A549 (cell line): ENCODE results near the gene CRYBB1. TPM values are rescaled to one million over a fixed set of nuclear protein-coding genes. Genes with fewer than 3 reads are reported as not detected.

Source experiments
- ATAC-seq, 2 experiments: fragments of 200-7000 bp in 1 of 2; fragments of >200 bp in 1 of 2; cut with Nextera tagmentation in 1 of 2; cut with Tn5 transposase in 1 of 2; 3 replicates each; pipeline versions ENCODE4 v1.8.0 to v1.9.1; 2018 to 2020; ENCODE audit warnings: mild to moderate bottlenecking in 1 of 2, moderate library complexity in 1 of 2
- CTCF ChIA-PET: fragments of 300-600 bp; sonication (Branson Sonifier 250); formaldehyde crosslinking; extraction: SDS; loops from one replicate; lab custom pipeline; 2021; ENCODE audit warnings: antibody characterized with exemption, inconsistent platforms; lab: Yijun Ruan, JAX
- POLR2A ChIA-PET: fragments of 350-600 bp; formaldehyde crosslinking; extraction: SDS; loops from one replicate; lab custom pipeline; 2021; ENCODE audit warnings: antibody characterized with exemption, inconsistent platforms; lab: Yijun Ruan, JAX
- DNase-seq, 2 experiments: peaks; one replicate each; pipeline versions ENCODE4 v3.0.0 to v3.0.0-alpha.2; 2011 to 2016; ENCODE audit warnings: low read depth in 1 of 2, low spot score in 1 of 2
- FAIRE-seq: peaks from 2 replicates; lab custom pipeline; 2011; peaks lifted over from hg19 to GRCh38; lab: Jason Lieb, UNC
- H3K27ac ChIP-seq, 2 experiments: fragments of >200 bp; sonication (Bioruptor Twin); formaldehyde crosslinking; 3 replicates each; pipeline ENCODE4 v1.5.1; 2016 to 2017
- H3K4me1 ChIP-seq: fragments of >200 bp; sonication (Bioruptor Twin); formaldehyde crosslinking; 3 replicates; pipeline ENCODE4 v1.6.1; 2016
- H3K4me2 ChIP-seq: fragments of >200 bp; sonication (Bioruptor Twin); formaldehyde crosslinking; 3 replicates; pipeline ENCODE4 v1.6.1; 2016
- H3K4me3 ChIP-seq: fragments of >200 bp; sonication (Bioruptor Twin); formaldehyde crosslinking; 3 replicates; pipeline ENCODE4 v1.5.1; 2016
- H3K9me3 ChIP-seq: fragments of >200 bp; sonication (Bioruptor Twin); formaldehyde crosslinking; 3 replicates; pipeline ENCODE4 v1.6.1; 2016
- CEBPB ChIP-seq, 2 experiments: fragments of >200 bp in 1 of 2; sonication (Bioruptor Twin) in 1 of 2; formaldehyde crosslinking in 1 of 2; IDR thresholded peaks; 2 replicates each; pipeline ENCODE4 v1.6.1; 2012 to 2016
- CHD4 ChIP-seq: fragments of 200-600 bp; sonication (generic); IDR thresholded peaks from 2 replicates; pipeline ENCODE4 v1.6.1; 2016; ENCODE audit warnings: antibody characterized with exemption, mild to moderate bottlenecking, borderline replicate concordance
- EHF ChIP-seq: fragments of 250-450 bp; sonication (Bioruptor Pico); IDR thresholded peaks from 2 replicates; pipeline ENCODE4 v1.5.0; 2020; ENCODE audit warnings: mild to moderate bottlenecking
- ELK1 ChIP-seq: fragments of 150-350 bp; IDR thresholded peaks from 2 replicates; pipeline ENCODE4 v1.6.1; 2014; ENCODE audit warnings: low read depth, mild to moderate bottlenecking, low read length
- EP300 ChIP-seq, 2 experiments: fragments of >200 bp; sonication (Bioruptor Twin); formaldehyde crosslinking; IDR thresholded peaks; 2 replicates in 1 of 2; 3 replicates in 1 of 2; pipeline ENCODE4 v1.6.1; 2016 to 2017
- ESRRA ChIP-seq: fragments of 150-350 bp; IDR thresholded peaks from 2 replicates; pipeline ENCODE4 v1.6.1; 2014; ENCODE audit warnings: mild to moderate bottlenecking, low read length, borderline replicate concordance
- FOXS1 ChIP-seq: fragments of 250-450 bp; sonication (Bioruptor Pico); IDR thresholded peaks from 2 replicates; pipeline ENCODE4 v1.5.0; 2020; ENCODE audit warnings: mild to moderate bottlenecking, moderate library complexity
- GATA3 ChIP-seq: IDR thresholded peaks from 2 replicates; pipeline ENCODE4 v1.6.1; 2012; ENCODE audit warnings: borderline replicate concordance
- HES2 ChIP-seq: fragments of >200 bp; sonication (Bioruptor Twin); formaldehyde crosslinking; IDR thresholded peaks from 2 replicates; pipeline ENCODE4 v1.6.1; 2016
- HMGXB4 ChIP-seq: fragments of 250-450 bp; sonication (Bioruptor Pico); IDR thresholded peaks from 2 replicates; pipeline ENCODE4 v1.5.0; 2021; ENCODE audit warnings: mild to moderate bottlenecking, moderate library complexity, borderline replicate concordance
- JUN ChIP-seq, 2 experiments: fragments of >200 bp; sonication (Bioruptor Twin); formaldehyde crosslinking; IDR thresholded peaks; 2 replicates in 1 of 2; 3 replicates in 1 of 2; pipeline ENCODE4 v1.6.1; 2016 to 2017
- JUNB ChIP-seq: fragments of >200 bp; sonication (Bioruptor Twin); formaldehyde crosslinking; IDR thresholded peaks from 2 replicates; pipeline ENCODE4 v1.6.1; 2016
- KDM1A ChIP-seq: fragments of 200-600 bp; sonication (generic); IDR thresholded peaks from 2 replicates; pipeline ENCODE4 v1.6.1; 2016; ENCODE audit warnings: low read depth, mild to moderate bottlenecking
- KDM5A ChIP-seq: fragments of 200-600 bp; sonication (generic); IDR thresholded peaks from 2 replicates; pipeline ENCODE4 v1.6.1; 2016; ENCODE audit warnings: antibody characterized with exemption, mild to moderate bottlenecking
- MAFK ChIP-seq: fragments of 450-650 bp; IDR thresholded peaks from 2 replicates; pipeline ENCODE4 v1.6.1; 2014; ENCODE audit not compliant: partially characterized antibody
- MAX ChIP-seq: IDR thresholded peaks from 2 replicates; pipeline ENCODE4 v1.6.1; 2012
- NPAS2 ChIP-seq: fragments of 250-450 bp; sonication (Bioruptor Pico); IDR thresholded peaks from 2 replicates; pipeline ENCODE4 v1.8.0; 2022; ENCODE audit warnings: mild to moderate bottlenecking, moderate library complexity, borderline replicate concordance
- NR3C1 ChIP-seq: fragments of >200 bp; sonication (Bioruptor Twin); formaldehyde crosslinking; IDR thresholded peaks from 3 replicates; pipeline ENCODE4 v1.6.1; 2017
- RARB ChIP-seq: fragments of 250-450 bp; sonication (Bioruptor Pico); IDR thresholded peaks from 2 replicates; pipeline ENCODE4 v1.8.0; 2021; ENCODE audit warnings: mild to moderate bottlenecking, moderate library complexity
- RFX5 ChIP-seq: fragments of 450-650 bp; IDR thresholded peaks from 2 replicates; pipeline ENCODE4 v1.7.1; 2014; ENCODE audit warnings: antibody characterized with exemption, mild to moderate bottlenecking, moderate library complexity
- TP53 ChIP-seq: fragments of 250-450 bp; sonication (Bioruptor Pico); IDR thresholded peaks from 2 replicates; pipeline ENCODE4 v1.5.0; 2021; ENCODE audit warnings: mild to moderate bottlenecking, moderate library complexity
- USF2 ChIP-seq: fragments of 450-650 bp; IDR thresholded peaks from 2 replicates; pipeline ENCODE4 v1.6.1; 2014; ENCODE audit warnings: antibody characterized with exemption
- ZC3H11A ChIP-seq: fragments of 450-650 bp; IDR thresholded peaks from 2 replicates; pipeline ENCODE4 v1.6.1; 2014; ENCODE audit warnings: antibody characterized with exemption, mild to moderate bottlenecking
- ZFP36 ChIP-seq: fragments of 450-650 bp; IDR thresholded peaks from 2 replicates; pipeline ENCODE4 v1.6.1; 2014; ENCODE audit warnings: borderline replicate concordance; ENCODE audit not compliant: partially characterized antibody
- ZNF302 ChIP-seq: fragments of 250-450 bp; sonication (Bioruptor Pico); IDR thresholded peaks from 2 replicates; pipeline ENCODE4 v1.9.0; 2021; ENCODE audit warnings: inconsistent platforms, mild to moderate bottlenecking, moderate library complexity
- WGBS: methylation state at CpG from one replicate; pipeline ENCODE4 v1.1.6; 2017; ENCODE audit errors: missing lambda C conversion rate; 5-methylcytosine and 5-hydroxymethylcytosine counted together
- polyA plus RNA-seq, 4 experiments: library from polyadenylated mRNA; depleted of rRNA in 3 of 4; stranded (reverse); fragments of >200 nt; fragmentation: RNase III in 1 of 4; extraction: RNeasy Plus Mini Kit Qiagen cat#74134 plus additional on column Dnase treatment in 1 of 4; gene quantifications; 2 replicates in 3 of 4; 3 replicates in 1 of 4; pipeline ENCODE4 v1.2.3, GENCODE V29; 2011 to 2017

The CRYBB1 gene
- polyA plus RNA-seq, 2 of the 4 experiments (the other 2 are of a cell fraction): not detected

- ChIA-PET CTCF (interaction anchor here (0.9 to 1.4 kb wide), 2 partner anchors 52 to 109 kb away, joined by 3 to 5 read pairs; no protein-coding TSS in a partner anchor), POLR2A (no interaction called here)
- DNase-seq (no peak), ATAC-seq (no peak), FAIRE-seq (no peak)
- WGBS: 61% methylated on average over 4 of the region's 4 CpGs
- no peaks in the 10 kb centered on the region; the same call in 2 of the 3 replicates for H3K4me1 ChIP-seq
- TF ChIP-seq EHF (CRISPR knock-in tag): no peak
- no peak for TF ChIP-seq ZNF302
- TF ChIP-seq MAX: no peak
- peak; percentile 52 for TF ChIP-seq ZFP36
- no peak for TF ChIP-seq ESRRA
- no peak for TF ChIP-seq ELK1
- H3K4me2 ChIP-seq: no peak overlapping the region
- no peak overlapping the region for H3K4me3 ChIP-seq
- no peak overlapping the region for H3K27ac ChIP-seq
- no peaks in the 10 kb centered on the region for H3K9me3 ChIP-seq
Measured at GRCh38 chr22:26612652-26613051, 5.2 kb downstream of the CRYBB1 start.

GRCh38 chr22:26610996-26611395, 6.8 kb downstream of the CRYBB1 start:
- ChIA-PET POLR2A (no interaction called here), CTCF (interaction anchor here (1.3 kb wide), 1 partner anchor 109 kb away, joined by 3 read pairs; no protein-coding TSS in a partner anchor)
- WGBS: 15% methylated on average over 2 of the region's 2 CpGs
- ATAC-seq: peak in 1 of 2 experiments; percentile 50; a peak in 1 of 6 replicates
- Histone ChIP-seq H3K4me1 (no peaks in the 10 kb centered on the region; the same call in 2 of the 3 replicates), H3K4me2 (no peak overlapping the region), H3K27ac (no peak overlapping the region), H3K9me3 (no peaks in the 10 kb centered on the region), H3K4me3 (no peak overlapping the region)
- no peak for FAIRE-seq
- no peak for TF ChIP-seq CHD4
- no peak for TF ChIP-seq JUN (IDR thresholded peaks at IDR 0.05)
- TF ChIP-seq GATA3: no peak
- no peak for TF ChIP-seq RARB (CRISPR knock-in tag)
- TF ChIP-seq ZFP36: no peak
- TF ChIP-seq JUNB: no peak
- no peak for TF ChIP-seq TP53 (CRISPR knock-in tag)
- TF ChIP-seq MAFK: no peak
- TF ChIP-seq NPAS2 (CRISPR knock-in tag): no peak
- no peak for TF ChIP-seq EP300 (IDR thresholded peaks at IDR 0.05)
- DNase-seq: peak in 1 of 2 experiments; percentile 9

- POLR2A ChIA-PET: no interaction called here
- Histone ChIP-seq H3K4me3 (no peak overlapping the region), H3K4me2 (no peak overlapping the region), H3K27ac (no peak overlapping the region), H3K4me1 (no peaks in the 10 kb centered on the region; the same call in 2 of the 3 replicates), H3K9me3 (no peaks in the 10 kb centered on the region)
- peak; percentile 37 to 39; a peak in 3 of 6 replicates for ATAC-seq
- no peak for DNase-seq
- no peak for TF ChIP-seq FOXS1
- no peak for TF ChIP-seq KDM5A
- no peak for TF ChIP-seq GATA3
- TF ChIP-seq RFX5: no peak
- TF ChIP-seq KDM1A: no peak
- TF ChIP-seq USF2: no peak
- TF ChIP-seq EHF (CRISPR knock-in tag): no peak
- no peak for TF ChIP-seq HMGXB4
- TF ChIP-seq ZC3H11A: no peak
- no peak for TF ChIP-seq NR3C1
- no peak for TF ChIP-seq HES2
- TF ChIP-seq CEBPB (IDR thresholded peaks at IDR 0.05): no peak
- WGBS: 52% methylated on average over 12 of the region's 12 CpGs
- CTCF ChIA-PET: interaction anchor here (1.3 kb wide), 1 partner anchor 108 kb away, joined by 3 read pairs; no protein-coding TSS in a partner anchor
- no peak for FAIRE-seq
Measured at GRCh38 chr22:26610072-26610958, 7.5 kb downstream of the CRYBB1 start.
